Fibroblast of the aortic adventitia (primary cell): Measurements from ENCODE around the gene CDH13. TPM values are rescaled to one million over a fixed set of nuclear protein-coding genes. Genes with fewer than 3 reads are reported as not detected.

ENCODE experiments used
- DNase-seq: peaks from one replicate; pipeline ENCODE4 v3.0.0-alpha.2; 2010; ENCODE audit warnings: low read depth
- H3K4me3 ChIP-seq: 2 replicates; pipeline ENCODE4 v1.5.1; 2011; ENCODE audit warnings: low read depth, mild to moderate bottlenecking, control low read depth, low read length, moderate library complexity
- total RNA-seq: library from RNA; depleted of rRNA; stranded (reverse); fragments of >200 nt; gene quantifications from 2 replicates; pipeline ENCODE4 v1.2.3, GENCODE V29; 2012; ENCODE audit warnings: low replicate concordance
- TF ChIP-seq, protein P1 (sequence below): IDR thresholded peaks from 2 replicates; pipeline ENCODE4 v1.5.1; 2011; ENCODE audit warnings: mild to moderate bottlenecking, low read length, control low read depth, inconsistent platforms; ENCODE audit not compliant: insufficient read depth

The CDH13 gene
- total RNA-seq, 1 donor = 55.7 TPM

DNA sequence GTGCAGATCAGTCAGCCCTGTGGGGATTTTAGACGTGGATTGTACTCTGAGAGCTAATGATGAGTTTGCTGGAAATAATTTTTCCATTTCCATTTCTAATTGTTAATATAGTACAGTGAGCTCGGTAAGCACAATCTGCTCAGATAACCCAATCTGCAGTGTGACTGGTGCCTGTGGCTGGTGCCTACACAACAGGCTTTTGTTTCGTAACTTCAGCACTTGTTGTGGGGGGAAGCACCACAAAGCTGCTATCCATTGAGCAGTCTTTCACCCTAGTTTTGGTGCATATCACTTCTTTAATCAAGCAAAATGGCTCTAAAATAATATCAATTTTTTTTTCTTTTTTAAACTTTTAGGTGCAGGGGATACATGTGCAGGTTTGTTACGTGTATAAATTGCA, 646.1 kb downstream of the CDH13 start:
- DNase-seq = no peak
- H3K4me3 ChIP-seq = no peak overlapping the region
- TF ChIP-seq, protein P1, sequence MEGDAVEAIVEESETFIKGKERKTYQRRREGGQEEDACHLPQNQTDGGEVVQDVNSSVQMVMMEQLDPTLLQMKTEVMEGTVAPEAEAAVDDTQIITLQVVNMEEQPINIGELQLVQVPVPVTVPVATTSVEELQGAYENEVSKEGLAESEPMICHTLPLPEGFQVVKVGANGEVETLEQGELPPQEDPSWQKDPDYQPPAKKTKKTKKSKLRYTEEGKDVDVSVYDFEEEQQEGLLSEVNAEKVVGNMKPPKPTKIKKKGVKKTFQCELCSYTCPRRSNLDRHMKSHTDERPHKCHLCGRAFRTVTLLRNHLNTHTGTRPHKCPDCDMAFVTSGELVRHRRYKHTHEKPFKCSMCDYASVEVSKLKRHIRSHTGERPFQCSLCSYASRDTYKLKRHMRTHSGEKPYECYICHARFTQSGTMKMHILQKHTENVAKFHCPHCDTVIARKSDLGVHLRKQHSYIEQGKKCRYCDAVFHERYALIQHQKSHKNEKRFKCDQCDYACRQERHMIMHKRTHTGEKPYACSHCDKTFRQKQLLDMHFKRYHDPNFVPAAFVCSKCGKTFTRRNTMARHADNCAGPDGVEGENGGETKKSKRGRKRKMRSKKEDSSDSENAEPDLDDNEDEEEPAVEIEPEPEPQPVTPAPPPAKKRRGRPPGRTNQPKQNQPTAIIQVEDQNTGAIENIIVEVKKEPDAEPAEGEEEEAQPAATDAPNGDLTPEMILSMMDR = no peak

DNA sequence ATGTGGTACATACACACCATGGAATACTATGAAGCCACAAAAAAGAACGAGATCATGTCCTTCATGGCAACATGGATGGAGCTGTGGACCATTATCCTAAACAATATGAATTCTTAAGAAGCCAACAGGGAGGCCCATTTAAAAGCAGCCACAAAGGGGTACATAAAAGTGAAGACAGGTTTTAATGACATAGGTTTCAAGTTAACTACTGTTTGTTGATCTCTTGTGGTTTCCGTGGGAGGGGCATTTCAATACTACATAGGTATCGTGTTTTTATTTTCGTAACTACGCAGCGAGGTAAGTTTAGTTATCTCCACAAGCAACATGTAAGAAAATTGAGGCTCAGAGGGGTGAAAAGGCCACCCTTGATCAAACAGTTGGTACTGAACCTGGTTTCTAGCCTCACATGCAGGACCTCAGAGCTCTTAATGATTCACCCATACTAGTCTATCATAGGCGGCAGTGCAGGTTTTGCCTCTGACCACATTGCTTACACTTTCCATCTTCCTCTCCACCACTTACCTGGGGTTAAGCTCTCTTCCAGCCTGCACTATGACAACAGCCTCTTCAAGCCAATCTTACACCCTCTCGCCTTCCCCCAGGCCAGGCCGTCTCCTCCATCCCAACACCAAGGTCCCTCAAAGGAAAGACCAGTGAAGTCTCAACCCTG, 646.9 kb downstream of the CDH13 start:
- H3K4me3 ChIP-seq = no peak overlapping the region
- TF ChIP-seq, protein P1 = no peak
- DNase-seq = no peak

DNA sequence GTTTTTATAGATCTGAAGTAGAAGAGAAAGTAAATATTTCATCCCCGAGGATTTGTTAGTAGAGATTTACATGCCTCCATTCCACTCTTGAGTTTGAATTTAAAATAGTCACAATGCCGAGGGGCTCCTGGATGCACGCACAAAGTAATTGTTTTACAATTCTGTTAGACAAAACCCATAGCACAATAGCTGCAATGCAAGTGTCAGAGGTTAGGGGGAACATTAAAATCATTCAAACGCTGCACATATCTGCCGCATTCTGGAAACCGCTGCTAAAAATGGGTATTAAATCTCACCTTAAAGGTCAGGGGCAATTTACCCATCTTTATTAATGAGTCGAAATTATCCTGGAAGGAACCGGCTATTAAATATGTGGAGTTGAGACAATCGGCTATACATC, 652.5 kb downstream of the CDH13 start:
- no peak overlapping the region for H3K4me3 ChIP-seq
- no peak for DNase-seq
- TF ChIP-seq, protein P1 = no peak

DNA sequence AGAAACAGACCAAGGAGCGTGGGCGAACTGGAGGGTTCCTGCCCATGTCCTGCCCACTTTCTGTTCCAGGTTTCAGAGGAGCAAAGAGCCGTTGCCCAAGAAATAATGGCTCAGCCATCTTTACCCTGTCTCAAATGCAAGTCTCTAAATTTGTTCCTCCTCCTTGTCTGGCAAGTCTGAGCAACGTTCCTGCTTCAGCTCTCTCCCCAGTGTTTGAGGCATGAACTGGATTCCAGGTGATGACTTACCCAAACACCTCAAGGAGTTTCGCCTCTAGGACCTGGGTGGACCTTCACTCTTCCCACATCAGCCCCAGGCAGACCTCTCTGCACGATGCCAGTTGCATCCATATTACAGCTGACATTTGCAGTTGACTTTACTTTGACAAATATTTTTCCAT, 659.2 kb downstream of the CDH13 start:
- H3K4me3 ChIP-seq = no peak overlapping the region
- no peak for DNase-seq

DNA sequence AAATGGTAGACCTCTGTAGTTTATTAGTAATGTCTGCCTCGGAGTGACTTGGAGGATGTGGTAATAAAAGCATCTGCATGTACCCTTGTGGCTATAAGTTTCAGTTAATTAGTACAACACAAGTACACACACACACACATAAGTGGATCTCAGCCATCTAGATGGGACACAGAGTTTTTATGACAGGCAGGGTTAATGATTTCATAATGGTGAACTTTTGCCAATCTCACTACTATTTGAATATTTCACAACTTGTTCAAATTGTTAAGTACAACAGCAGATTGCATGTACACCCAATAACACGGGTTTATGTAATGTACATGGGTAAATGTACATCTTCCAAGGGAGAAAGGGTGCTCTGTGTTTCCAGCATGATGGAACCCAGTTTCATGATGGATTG, 669.7 kb downstream of the CDH13 start:
- no peak for DNase-seq
- TF ChIP-seq, protein P1 = no peak
- H3K4me3 ChIP-seq = no peak overlapping the region

More for the DNA sequence above, 659.2 kb downstream of the CDH13 start:
- TF ChIP-seq, protein P1 = no peak

DNA sequence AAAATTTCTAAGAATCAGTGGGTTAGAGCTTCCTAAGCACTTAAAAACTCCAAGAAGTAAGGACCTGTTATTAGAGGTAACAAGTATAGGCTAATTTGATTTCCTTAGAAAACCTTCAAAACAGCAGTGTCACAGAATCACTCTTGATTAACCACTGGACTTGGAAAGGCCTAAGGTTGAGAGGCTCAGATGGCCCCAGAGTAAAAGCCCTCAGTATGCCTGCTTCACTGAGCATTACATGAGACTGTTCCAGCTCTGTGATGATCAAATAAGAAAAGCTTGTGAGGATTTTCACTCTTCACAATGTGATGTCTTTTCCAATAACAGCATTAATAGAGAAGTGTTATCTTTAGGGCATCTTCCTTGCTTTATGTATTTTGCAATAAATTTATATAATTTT, 671.8 kb downstream of the CDH13 start:
- DNase-seq = no peak
- TF ChIP-seq, protein P1 = no peak
- no peak overlapping the region for H3K4me3 ChIP-seq

DNA sequence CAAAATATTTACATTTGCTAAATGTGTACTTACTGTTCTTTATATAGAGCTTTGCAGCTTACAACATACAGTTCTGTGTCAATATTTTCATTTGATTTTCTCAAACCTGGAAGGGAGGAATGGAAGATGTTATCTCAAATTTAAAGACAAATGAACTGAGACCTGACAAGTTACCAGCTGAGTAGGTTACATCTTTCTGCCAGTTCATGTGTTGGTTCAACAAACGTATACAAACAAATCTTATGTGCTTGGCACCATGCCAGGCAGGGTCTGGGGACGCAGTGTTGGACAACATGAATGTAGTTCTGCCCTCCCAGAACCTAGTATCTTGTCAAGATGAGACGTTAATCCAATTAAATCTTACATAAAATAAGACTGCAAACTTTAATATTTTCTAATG, 673.6 kb downstream of the CDH13 start:
- H3K4me3 ChIP-seq = no peak overlapping the region
- DNase-seq = no peak
- TF ChIP-seq, protein P1 = no peak
